Putamen (tissue), 1 donor: ENCODE data around the gene INPP1.

Experiments used
- DNase-seq: peaks from one replicate; pipeline ENCODE4 v3.0.0-alpha.2; 2016; ENCODE audit warnings: low spot score

The INPP1 gene

GRCh38 chr2:190408538-190409271 lies 65.3 kb downstream of the INPP1 start:
- DNase-seq, result peak; percentile 86

GRCh38 chr2:190409616-190410015 lies 66.2 kb downstream of the INPP1 start:
- no peak for DNase-seq

GRCh38 chr2:190410166-190410565 lies 66.8 kb downstream of the INPP1 start:
- DNase-seq, result no peak

GRCh38 chr2:190412966-190413365 lies 69.6 kb downstream of the INPP1 start:
- no peak for DNase-seq

- DNase-seq, result no peak
Observed at GRCh38 chr2:190413421-190413820, 70.0 kb downstream of the INPP1 start.

GRCh38 chr2:190415251-190415650 lies 71.9 kb downstream of the INPP1 start:
- no peak for DNase-seq

- DNase-seq, result no peak
Observed at GRCh38 chr2:190415794-190416775, 72.7 kb downstream of the INPP1 start.

GRCh38 chr2:190417045-190417842 lies 73.9 kb downstream of the INPP1 start:
- DNase-seq, result no peak

- no peak for DNase-seq
Observed at GRCh38 chr2:190418727-190419126, 75.3 kb downstream of the INPP1 start.

- DNase-seq, result no peak
Observed at GRCh38 chr2:190420801-190421200, 77.4 kb downstream of the INPP1 start.
